Myocyte (in vitro differentiated cells): Measurements from ENCODE around the gene POU2AF3. TPM values are rescaled to one million over a fixed set of nuclear protein-coding genes. Genes with fewer than 3 reads are reported as not detected.

ENCODE experiments used
- DNase-seq: peaks from one replicate; pipeline ENCODE4 v3.0.0-alpha.2; 2012; ENCODE audit warnings: low read depth
- total RNA-seq: library from RNA; depleted of rRNA; stranded (reverse); fragments of >200 nt; gene quantifications from 2 replicates; pipeline ENCODE4 v1.2.3, GENCODE V29; 2014

Gene POU2AF3
- total RNA-seq, 1 donor from 2014 or later: not detected

GRCh38 chr11:111327908-111328624, 29.7 kb downstream of the POU2AF3 start:
- DNase-seq: peak; percentile 67

DNA sequence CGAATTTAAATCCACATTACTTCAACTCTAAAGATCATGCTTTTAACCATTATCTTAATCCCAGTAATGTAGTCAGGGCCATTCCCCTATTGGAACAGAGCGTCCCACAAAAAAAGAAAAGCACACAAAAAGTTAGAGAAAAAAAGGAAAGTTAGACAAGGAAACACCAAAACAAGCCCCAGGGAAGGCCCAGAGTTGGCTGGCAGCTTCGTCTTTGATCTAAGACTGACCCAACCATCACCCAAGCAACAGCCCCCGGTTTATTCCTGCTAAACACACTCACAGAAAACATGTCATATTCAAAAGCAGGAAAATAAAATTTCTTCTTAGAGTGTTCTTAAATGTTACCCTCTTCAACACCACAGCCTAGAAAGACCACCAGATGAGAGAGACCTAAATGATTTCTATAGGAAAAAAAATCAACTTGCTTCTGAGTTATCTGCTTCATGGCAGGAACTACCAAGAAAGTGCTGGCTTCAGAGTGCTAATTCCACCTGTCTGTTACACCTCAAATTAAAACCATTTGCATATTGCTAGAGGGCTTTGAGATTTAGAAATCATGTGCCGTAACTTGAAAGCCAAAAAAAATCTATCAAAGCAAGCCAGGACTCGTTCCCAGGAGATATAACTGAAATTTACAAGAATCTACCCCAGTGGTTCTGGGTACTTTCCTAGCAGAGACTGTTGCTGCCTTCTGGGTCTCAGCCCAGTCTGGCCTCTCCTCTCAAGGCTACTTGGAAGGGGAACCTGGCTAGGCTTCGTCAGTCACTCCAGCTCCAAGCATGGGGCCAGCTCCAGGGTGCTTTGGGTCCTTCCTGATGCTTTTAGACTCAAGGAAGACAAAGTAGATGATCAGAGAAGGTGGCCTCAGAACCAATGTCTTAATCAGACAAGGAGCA, 31.2 kb downstream of the POU2AF3 start:
- DNase-seq: no peak

GRCh38 chr11:111330234-111330893, 32.0 kb downstream of the POU2AF3 start:
- DNase-seq: no peak

DNA sequence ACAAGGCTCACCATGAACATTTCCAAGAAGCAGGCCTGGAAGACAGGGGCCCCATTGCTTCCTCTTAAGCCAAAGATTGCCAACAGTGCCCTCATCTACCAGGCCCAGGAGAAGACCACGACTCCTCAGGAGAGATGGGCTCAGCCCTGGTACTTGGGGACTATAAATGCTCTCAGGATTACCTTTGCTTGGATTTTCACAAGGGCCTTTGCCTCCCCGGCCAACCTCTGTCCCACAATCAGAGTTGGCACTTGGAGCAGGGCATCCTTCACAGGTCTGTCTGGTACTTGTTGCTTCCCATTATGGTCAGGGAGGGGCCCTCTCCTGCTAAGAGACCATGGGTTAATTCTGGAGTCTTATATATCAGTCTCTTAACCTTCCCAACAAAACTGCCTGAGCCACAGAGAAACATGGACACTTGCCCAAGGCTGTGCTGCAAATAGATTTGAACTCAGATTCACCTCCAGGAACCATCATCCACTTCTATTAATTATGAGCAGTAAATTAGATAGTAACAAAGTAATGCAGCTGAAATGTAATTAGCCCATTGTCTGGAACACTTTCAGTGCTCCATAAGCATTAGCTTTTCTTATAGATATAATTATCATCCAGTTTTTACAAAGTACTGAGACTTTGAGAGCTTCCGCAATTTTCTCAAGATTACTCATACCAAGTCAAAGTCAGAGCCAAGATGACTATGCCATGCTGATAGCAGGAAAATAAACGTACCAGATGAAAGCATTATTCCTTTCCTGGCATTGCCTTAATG, 33.5 kb downstream of the POU2AF3 start:
- DNase-seq: peak; percentile 15

- DNase-seq: no peak
Measured at GRCh38 chr11:111334532-111335502, 36.5 kb downstream of the POU2AF3 start.

GRCh38 chr11:111335549-111335948, 37.2 kb downstream of the POU2AF3 start:
- DNase-seq: no peak

DNA sequence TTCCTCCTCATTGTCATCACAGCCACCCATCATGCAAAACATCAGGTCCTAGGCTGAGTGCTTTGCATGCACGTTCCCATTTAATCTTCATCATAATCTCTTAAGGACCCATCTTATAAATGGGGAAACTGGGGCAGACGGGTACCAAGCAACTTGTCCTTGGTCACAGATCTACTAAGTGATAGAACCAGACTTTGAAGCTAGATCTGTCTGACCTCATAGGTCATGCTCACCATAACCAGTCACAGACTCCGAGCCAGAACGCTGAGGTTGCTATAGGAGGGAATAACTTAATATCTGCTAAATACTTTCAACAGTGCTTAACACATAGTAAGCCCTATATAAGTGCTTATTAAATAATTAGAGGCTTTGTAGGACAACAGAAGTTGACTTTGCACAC, 37.7 kb downstream of the POU2AF3 start:
- DNase-seq: no peak

GRCh38 chr11:111336582-111337256, 38.4 kb downstream of the POU2AF3 start:
- no peak for DNase-seq

GRCh38 chr11:111339758-111340388, 41.5 kb downstream of the POU2AF3 start:
- DNase-seq: no peak

DNA sequence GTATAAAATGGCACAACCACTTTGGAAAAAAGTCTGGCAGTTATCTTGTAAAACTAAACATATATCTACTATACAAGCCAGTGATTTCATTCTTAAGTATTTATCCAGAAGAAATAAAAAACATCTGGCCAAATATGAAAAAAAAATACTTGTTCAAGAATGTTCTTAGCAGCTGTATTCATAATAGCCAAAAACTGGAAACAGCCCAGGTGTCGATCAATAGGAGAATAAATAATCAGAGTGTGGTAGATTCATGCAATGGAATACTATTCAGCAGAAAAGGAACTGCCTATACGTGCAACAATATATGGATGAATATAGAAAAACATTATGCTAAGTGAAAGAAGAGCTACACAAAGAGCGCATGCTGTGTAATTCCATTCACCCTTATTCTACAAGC, 44.0 kb downstream of the POU2AF3 start:
- DNase-seq: no peak

- DNase-seq: peak; percentile 26
Measured at GRCh38 chr11:111344032-111344431, 45.7 kb downstream of the POU2AF3 start.

- DNase-seq: no peak
Measured at GRCh38 chr11:111347002-111347722, 48.8 kb downstream of the POU2AF3 start.

DNA sequence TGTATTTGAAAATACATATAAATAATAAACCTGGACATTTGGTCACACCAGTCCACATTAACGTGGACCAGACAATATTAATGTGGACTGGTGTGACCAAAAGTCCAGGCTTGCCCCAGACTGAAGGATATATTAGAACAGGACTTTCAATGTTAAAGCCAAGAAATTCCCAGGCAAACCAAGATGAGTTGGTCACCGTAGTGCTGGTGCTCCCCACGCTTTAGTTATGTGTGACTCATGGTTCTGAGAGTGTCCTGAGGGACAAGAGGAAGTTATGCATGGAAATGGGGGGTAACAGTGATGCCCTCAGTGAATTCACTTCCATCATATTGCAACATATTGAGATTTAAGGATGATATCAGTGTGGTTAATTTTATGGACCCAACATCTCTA, 49.4 kb downstream of the POU2AF3 start:
- peak; percentile 13 for DNase-seq

DNA sequence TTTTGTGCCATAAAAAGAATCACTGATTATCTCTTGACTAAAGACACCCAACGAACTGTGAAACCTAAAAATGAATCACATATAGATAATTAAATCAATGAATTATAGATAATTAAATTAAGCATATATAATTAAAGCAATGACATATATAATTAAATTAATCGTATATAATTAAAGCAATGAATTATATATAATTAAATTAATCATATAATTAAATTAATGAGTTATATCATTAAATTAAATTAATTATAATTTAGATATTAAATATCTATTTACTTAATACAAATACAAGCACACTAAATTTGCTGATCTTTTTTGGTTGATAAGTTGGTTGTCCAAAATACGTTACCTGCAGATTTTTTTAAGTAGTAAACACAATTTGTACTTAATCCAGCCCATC, 49.8 kb downstream of the POU2AF3 start:
- DNase-seq: no peak

- no peak for DNase-seq
Measured at GRCh38 chr11:111349191-111349695, 50.9 kb downstream of the POU2AF3 start.

DNA sequence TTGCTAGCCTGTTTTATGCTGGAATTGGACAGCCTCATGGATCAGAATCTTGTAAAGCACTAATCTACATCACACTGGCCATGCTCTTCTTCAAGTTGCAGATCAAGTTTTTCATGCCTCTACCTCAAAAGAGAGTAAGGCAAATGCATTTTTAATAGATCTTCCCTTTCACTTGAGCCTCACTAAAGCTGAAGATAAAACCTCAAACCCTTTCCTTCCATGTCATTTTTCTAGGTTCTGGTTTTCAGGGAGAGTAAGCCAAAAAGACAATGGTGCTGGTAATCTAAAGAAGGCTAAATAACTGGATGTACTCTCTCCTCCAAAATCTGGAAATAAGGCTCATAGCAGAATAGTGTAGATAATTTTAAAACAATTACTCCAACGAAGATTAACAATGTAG, 52.5 kb downstream of the POU2AF3 start:
- DNase-seq: no peak

- no peak for DNase-seq
Measured at GRCh38 chr11:111351374-111352055, 53.2 kb downstream of the POU2AF3 start.
